DMS114 treated with DMSO at 0.1 percent for 48 hours (cell line): ENCODE measurements around the gene RBM4.

Experiments
- DNase-seq: peaks from one replicate; lab custom pipeline; 2025; ENCODE audit not compliant: unreplicated experiment; lab: John Stamatoyannopoulos, UW

The RBM4 gene

DNA sequence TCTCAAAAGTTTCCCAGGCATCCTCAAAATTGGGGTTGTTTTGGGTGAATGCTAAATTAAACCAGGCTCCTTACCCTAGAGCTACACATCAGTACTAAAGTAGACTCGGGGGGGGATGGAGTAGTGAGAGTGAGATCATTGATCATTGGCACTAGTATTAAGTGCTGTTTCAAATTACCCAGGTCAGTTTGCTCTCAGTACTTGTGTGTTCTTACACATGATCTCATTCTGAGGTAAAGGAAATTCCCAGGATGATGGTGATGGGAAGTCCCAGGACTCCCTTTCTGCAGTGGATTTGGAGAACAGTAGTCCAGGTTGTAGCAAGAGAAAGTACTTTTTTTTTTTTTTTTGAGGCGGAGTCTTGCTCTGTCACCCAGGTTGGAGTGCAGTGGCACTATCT is 12.5 kb downstream of the RBM4 start:
- DNase-seq = no peak

DNA sequence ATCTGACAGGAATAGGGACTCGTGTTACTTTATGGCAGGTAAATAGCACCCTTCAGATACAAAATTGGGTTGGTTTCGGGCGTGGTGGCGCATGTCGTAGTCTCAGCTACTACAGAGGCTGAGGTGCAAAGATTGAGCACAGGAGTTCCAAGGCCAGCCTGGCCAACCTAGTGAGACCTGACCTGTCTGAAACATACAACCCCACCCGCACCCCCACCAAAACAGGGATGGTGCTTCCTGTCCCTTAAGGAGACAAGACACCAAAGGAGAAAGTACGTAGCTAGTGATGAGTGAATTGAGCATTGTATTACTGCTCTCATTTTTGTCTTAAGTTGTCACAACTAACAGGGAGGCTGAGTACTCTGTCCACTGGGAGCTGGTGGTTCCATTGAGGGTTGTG is 14.1 kb downstream of the RBM4 start:
- no peak for DNase-seq

DNA sequence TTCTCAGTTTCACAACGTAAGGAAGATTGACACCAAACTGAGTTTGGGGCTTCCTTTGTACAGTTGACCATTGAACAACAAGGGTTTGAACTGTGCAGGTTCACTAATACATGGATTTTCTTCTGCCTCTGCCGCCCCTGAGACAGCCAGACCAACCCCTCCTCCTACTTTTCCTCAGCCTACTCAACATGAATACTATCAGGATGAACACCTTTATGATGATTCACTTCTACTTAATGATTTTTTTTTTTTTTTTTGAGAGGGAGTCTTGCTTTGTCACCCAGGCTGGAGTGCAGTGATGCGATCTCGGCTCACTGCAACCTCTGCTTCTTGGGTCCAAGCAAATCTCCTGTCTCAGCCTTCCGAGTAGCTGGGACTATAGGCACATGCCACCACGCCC is 14.6 kb downstream of the RBM4 start:
- DNase-seq = no peak

DNA sequence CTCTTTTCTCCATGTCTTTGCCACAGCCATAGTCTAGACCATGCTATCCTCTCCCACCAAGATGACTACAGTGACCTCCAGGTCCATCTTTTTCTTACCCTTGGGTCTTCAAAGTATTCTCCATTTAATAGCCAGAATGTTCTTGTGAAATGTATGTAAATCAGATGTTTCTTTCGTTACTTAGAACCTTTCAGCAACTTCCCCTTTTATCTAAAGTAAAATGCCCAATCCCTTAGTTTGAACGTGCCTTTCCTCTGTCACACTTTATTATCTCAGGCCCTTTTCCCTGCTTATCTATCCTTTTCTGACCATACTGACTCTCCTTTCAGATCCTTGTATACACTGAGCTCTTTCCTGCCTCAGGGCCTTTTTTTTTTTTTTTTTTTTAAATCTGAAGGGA is 21.3 kb downstream of the RBM4 start:
- DNase-seq = no peak

DNA sequence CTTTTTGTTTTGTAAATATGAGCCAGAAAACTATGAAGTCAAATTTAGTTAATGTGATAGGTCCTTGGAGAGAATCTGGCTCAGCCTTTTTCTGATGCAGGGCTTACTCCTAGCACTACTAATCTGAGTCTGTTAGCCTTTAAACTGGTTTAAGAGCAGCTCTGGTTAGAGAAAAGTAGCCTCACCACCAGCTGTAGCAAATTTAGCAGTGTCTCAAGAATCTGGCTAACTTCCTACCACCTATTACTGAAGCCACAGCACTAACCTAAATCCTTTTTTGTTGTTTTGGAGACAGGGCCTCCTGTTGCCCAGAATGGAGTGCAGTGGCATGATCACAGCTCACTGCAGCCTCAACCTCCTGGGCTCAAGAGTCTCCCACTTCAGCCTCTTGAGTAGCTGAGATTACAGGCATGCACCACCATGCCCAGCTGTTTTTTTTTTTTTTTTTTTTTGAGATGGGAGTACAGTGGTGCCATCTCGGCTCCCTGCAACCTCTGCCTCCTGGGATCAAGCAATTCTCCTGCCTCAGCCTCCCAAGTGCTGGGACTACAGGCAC is 25.3 kb downstream of the RBM4 start:
- DNase-seq = no peak

DNA sequence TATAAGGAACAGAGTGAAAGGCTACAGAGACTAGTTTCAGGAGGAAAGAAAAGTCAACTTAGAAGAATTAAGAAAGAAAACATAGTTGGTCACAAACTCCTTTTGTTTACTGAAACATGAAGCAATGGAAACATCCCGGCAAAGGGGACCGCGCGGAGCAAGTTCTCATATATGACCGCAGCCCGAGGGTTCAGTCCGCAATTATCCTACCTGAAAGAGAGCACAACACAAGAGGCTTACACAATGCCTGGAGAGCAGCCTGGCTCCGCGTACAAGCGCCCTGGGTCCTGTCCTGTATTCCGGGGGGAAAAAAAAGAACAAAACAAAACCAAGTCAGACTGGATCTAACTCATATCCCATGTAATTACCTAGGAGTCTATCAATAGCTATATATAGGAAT is 26.9 kb downstream of the RBM4 start:
- no peak for DNase-seq

DNA sequence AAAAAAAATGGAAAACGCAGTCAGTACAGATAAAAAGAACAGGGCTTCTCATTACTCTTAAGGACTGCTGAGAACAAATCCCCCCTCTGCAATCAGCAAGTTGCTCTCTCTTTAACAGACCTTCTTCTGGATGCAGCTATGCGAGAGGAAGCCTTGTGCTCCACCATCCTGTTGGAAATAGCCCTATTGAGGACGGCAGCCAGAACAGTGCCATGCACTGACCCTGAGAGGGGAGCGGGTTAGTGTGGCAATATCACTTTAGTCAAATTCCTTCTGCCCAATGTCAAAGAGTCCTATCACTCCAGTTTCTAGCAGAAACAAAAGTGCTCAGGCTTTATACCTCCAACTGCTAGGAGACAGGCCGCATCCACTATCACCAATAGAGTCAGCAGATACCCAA is 32.3 kb downstream of the RBM4 start:
- DNase-seq = no peak

DNA sequence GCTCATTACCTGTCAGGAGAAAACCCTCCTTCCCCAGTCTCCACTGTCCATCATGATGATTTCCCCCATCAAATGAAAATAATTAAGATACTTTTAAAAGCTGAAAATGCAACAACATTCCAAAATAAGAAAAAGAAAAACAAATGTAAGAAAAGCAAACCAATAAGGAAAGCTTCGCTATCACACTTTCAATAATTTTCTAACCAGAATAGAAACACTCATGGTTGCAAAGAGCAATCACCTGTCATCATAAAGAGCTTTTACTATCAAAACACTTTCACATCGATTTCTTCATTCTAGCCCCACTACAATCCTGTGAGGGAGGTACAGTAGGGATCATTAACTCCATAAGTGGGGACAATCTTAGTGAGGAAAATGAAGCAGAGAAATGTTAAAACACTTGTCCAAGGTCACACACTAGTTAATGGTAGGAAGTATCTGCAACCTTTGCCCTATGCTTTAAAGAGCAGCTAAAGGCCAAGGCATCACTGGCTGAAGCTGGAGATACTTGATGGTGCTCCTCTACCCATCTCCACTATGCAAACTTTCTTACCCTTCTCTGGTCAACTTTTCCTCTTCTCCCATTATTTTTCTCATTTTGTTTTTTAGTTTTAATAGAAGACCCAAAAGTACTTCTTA is 36.6 kb downstream of the RBM4 start:
- DNase-seq = no peak

DNA sequence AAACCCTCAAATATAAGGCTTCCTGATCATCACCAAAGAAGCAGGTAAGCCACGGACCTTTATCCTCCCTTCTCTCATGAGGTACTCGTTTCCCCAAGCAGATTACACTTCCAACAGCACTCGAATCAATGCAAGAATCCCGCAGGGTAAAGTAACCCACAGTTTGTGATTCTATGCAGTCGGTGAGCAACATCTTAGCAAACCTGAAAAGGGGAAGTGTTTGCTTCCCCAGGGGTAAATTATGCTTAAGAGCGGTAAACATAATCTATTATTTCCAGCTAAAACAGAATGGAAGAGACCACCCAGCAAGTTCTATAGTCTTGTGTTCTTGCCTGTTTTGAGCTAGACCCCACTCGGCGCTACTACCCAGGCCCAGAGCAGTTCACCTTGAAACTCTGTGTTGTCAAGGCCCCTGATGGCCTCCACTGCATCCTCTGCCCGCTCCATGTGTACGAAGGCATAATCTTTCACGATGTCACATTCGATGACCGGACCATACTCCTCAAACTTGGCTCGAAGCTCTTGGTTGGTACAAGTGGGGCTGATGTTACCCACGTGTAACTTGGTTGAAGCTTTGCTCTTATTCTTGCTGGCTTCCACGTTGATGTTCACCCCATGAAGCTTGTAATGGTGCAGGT is 37.9 kb downstream of the RBM4 start:
- no peak for DNase-seq

DNA sequence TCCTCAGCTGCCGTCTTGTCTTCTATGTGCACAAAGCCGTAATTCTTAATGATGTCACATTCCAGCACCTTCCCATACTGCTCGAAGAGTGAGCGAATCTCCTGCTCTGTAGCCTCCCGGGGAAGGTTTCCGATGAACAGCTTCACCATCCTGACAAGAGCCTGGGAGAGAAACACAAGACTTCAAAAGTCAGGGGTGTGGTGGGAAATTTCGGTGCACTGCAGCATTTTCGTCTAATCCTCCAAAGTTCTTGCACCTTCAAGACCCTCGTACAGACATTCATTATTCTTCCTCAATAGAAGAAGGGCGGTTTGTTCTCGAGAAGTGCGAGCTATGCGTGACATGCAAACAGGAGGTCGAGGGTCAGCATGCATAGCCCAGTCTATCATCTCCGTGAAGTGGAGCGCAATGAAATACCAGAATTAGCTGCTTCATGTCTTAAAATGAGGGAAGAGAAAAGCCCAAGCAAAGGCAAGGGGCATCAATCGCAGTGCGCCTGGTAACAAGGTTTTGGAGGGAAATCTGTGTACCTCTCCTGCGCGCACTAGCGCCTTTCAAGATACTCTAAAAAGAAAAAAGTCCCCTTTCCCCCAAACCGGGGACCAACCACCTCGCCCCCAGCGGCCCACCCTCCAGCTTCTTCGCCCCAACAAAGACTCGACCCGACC is 38.6 kb downstream of the RBM4 start:
- no peak for DNase-seq

DNA sequence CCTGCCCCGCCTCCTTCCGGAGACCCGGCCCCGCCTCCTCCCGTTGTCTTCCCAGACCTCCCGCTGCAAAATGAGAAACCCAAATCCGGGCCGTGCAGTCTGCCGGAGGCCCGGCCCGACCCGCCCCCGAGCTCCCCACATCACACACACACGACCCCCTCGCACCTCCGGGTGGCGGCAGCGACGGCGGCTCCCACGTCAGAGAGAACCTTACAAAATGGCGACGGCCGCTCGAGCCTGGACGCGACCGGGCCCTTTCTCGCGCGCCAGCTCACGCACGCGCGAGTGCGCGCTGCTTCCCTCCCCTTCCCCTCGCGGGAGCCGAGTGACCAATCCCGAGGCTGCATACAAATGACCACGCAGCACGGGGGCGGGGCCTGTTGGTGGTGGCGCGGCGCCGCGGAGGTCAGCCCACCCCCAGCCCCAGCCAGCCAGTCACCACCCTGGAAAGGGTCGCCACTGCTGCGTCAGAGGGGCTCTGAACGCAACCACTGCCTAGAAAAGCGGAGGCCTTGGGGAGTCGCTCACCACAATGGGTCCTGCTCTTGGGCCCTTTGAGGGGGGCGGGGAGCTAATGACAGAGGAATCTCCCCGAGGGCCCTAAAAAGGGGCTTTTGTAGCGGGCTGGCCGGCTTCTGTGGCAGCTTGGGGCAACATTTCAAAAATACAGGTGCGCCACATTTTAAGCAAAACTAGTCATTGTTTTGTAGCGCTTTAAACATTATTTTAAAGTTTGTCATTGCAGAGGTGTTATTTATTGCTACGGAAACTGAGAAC is 39.3 kb downstream of the RBM4 start, which contains the start of gene RBM4B:
RBM4B (minus strand) TSS at position 289 of the 777 bp plus-strand sequence. CDS start 808 bp downstream, outside the sequence.
- peak; percentile 92 for DNase-seq

DNA sequence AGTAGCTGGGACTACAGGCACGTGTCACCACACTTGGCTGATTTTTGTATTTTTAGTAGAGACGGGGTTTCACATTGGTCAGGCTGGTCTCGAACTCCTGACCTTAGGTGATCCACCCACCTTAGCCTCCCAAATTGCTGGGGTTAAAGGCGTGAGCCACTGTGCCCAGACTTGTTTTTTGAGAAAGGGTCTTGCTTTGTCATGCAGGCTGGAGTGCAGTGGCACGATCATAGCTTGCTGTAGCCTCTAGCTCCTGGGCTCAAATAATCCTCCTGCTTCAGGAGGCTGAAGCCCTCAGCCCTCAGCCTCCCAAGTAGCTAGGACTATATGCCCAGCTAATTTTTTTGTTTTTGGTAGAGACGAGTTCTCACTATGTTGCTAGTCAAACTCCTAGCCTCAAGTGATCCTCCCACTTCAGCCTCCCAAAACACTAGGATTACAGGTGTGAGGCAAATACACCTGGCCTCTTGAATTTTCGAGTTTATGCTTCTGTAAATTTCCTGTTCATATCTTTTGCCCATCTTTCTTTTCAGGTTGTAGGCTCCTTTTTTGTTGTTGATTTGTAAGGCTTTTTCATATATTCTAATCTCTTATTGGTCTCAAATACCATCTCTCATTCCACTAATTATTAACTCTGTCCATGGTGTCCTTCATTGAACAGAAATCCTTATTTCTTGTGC is 42.6 kb downstream of the RBM4 start:
- DNase-seq = no peak

DNA sequence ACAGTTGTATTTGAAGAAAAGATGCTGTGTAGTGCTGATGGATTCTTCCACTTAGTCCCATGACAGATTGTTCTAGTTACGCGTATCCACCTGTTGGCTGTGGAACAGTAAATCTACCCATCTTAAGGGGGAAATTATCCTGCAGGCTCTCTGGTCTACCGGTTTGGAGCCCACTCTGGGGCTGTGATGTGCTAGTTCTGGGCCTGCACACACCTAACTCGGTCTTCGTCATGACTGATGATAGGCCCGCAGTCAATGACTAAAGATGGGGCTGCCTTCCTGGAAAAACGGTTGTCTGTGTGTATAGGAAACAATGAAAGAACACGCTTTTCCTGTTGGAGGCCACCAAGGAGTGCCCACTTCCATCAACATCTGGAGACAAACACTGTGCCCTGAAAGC is 45.4 kb downstream of the RBM4 start:
- DNase-seq = no peak

DNA sequence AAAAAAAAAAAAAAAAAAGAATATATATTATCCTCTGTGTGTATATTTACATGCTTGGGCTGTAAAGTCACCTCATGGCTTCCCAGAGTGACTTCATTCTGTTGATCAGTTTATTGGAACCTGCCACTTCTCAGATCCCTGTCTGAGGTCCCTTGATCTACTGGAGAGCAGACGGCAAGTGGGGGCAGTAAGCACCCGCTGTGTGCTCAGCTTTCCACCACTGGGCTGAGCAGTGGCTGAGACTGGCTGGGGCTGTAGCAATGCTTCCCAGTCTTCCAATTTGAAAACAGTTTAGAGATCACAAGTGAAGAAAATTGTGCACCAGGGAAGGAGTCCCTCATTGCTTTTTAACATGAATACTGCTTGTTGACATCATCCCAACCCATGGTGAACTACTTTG is 46.1 kb downstream of the RBM4 start:
- DNase-seq = no peak

DNA sequence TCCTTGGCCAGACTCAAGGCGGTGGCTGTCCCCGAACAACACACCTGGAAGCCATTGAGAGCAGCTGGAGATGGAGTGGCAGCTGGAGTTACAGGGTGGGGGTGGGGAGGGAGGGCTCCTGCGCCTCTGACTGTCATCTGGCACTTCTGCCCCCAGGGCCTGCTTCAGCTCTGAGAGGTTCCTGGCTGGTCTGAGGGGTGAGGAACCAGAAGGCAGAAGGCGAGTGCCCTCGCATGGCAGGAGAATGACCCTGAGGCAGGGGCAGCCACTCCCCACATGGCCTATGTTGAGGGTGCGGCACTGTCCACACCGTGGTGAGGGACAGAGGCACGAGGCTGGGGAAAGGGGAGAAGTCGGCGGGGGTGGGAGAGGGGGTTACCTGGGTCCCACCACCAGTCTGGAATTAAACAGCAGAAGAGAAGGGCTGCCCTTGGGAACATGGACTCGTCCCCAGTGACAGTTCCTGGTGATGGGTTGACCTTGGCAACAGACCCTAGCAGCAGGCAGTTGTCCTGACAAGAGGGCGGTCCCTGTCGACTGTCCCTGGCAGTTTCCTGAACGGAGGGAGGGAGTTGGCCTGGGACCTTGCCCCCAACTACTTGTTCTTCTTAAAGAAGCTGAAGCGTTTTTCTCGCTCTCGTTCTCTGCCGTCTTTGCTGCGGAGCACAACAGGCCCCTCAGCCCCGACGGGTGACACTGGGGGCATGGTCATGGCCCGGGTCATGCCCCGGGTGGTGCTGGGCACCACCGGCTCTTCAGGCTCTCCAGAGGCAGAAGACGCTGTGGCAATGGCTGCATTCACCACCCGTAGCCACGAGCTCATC is 47.0 kb downstream of the RBM4 start:
- no peak for DNase-seq

DNA sequence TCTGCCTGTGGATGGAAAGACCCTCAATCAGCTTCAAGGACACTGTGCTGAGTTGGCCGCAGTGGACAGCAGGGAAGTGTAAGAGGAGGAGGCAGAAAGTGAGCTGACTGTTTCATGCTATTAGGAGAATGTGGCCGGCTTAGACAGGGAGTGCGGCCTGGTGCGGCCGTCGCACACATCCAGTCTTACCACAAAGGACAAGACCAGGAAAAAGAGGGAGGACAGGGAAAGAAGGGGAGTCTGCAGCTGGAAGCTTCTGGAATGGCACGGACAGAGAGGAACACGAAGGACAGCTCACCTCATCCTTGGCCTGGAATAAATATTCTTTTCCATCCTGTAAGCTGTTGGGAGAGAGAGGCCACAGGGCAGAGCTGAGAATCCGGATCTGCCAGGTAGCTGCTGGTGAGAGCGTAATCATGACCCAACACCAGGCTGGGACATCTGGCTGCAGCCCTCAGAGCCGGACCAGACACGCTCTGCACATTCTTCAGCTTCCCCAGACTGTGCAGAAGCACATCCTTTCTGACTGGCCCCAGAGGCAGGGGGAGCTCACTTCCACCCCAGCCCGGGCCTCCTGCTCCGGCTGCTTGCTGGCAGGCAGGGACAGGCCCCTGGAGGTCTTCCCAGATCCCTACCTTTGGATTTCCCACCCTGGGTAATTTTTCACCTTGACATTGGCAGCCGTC is 47.7 kb downstream of the RBM4 start:
- DNase-seq = no peak

DNA sequence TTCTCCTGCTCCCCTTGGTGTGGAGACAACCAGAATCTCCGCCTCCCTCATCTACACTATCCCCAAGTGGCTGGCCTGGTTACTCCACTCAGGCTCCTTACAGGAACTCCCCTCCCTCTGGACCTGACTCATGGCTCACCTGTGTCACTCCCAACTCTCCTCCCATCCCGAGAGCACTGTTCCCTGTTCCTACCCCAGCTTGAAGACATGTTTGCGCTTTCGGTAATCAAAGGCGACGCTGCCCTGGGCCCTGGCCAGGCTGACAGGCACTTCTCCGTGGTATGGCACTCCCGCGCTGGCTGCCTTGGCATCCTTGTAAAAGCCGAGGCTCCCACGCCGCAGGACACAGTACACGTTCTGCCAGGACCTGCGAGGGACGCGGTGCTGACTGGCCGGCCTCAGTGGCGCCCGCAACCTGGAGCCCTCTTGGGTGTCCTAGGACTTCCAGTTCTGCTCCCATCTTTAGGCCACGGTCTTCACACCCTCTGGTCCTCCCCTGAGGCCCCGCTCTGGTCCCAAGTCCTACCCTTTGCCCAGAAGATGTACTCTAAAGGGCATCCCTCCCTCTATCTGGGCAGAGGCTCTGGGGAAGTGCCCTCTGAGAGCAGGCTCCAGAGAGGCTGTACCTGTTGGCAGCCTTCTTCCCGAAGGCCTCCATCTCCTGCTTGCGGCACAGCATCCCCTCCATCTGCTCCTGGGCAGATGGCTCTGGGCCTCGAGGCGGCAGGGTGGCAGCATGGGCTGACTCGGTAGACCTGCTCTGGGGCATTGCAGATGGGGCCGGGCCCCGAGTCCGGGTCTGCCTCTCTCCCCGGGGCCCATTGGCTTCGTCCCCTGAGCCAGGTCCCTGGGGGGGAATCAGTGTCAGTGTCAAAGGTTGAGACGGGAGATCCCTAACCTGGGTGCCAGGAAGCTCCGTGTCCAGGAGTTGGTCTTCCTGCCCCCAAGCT is 48.6 kb downstream of the RBM4 start:
- no peak for DNase-seq

DNA sequence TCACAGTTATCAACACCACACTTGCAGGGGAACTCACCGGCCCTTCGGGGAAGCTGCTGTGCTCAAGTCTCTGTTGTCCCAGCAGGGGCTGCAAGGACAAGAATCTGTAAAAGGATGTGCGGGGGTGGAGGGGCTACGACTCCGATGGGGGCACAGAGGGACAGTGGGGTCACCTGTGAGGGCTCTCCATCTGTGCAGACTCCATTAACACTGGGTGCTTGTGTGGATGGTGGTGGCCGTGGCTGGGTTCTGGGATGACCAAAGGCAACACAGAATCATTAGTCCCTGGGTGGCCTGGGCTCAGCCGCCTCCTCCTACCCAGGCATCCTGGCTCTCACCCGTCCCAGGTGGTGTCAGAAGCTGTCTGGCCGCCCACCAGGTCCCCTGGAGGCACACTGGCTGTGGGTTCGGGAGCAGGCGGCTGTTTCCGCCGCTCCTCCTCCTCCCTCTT is 49.4 kb downstream of the RBM4 start:
- no peak for DNase-seq
